Cardiac muscle cell (in vitro differentiated cells and primary cell): Measurements from ENCODE around the gene DERA. TPM values are rescaled to one million over a fixed set of nuclear protein-coding genes. Genes with fewer than 3 reads are reported as not detected.
A peak's percentile ranks its signal among the peaks of the same experiment; 100 is the strongest.
"Not testable (repeated sequence)": the region's sequence is repeated elsewhere in the genome, so short reads cannot be mapped to it uniquely, and the experiment has no call there.

Source experiments
- DNase-seq, 2 donors: peaks; one replicate each; pipeline versions ENCODE4 v3.0.0 to v3.0.0-alpha.2; 2010 to 2017; ENCODE audit warnings: low read depth in 1 of 2, low spot score in 1 of 2
- H3K27ac ChIP-seq: fragments of 200-600 bp; sonication (generic); 2 replicates; pipeline ENCODE4 v1.5.1; 2016
- H3K27me3 ChIP-seq: fragments of 200-600 bp; sonication (generic); 2 replicates; pipeline ENCODE4 v1.6.0; 2016; ENCODE audit warnings: control low read depth
- H3K36me3 ChIP-seq: fragments of 200-600 bp; sonication (generic); 2 replicates; pipeline ENCODE4 v1.5.1; 2016; ENCODE audit warnings: control low read depth
- H3K4me1 ChIP-seq: fragments of 200-600 bp; sonication (generic); 2 replicates; pipeline ENCODE4 v1.8.1; 2017; ENCODE audit warnings: low read depth, mild to moderate bottlenecking, mixed run types
- H3K4me3 ChIP-seq: fragments of 200-600 bp; sonication (generic); 2 replicates; pipeline ENCODE4 v1.5.1; 2016; ENCODE audit warnings: mild to moderate bottlenecking
- H3K9me3 ChIP-seq: fragments of 200-600 bp; sonication (generic); 2 replicates; pipeline ENCODE4 v1.5.1; 2017; ENCODE audit warnings: low read depth, mild to moderate bottlenecking, control low read depth
- polyA plus RNA-seq: library from polyadenylated mRNA; unstranded; fragments of >200 nt; fragmentation: Nextera tagmentation; extraction: Ambion mirVana; gene quantifications from 2 replicates; pipeline ENCODE4 v1.2.1, GENCODE V29; 2016
- total RNA-seq: library from RNA; depleted of rRNA; stranded (reverse); fragments of >200 nt; gene quantifications from 2 replicates; pipeline ENCODE4 v1.2.3, GENCODE V29; 2016
- TF ChIP-seq, protein P1 (sequence below): IDR thresholded peaks from 2 replicates; pipeline ENCODE4 v1.5.1; 2012; ENCODE audit warnings: low read depth, mild to moderate bottlenecking, low read length

Gene DERA
- total and polyA plus RNA-seq, 2 experiments from 2014 or later, result 15.2 to 30.7 TPM

DNA sequence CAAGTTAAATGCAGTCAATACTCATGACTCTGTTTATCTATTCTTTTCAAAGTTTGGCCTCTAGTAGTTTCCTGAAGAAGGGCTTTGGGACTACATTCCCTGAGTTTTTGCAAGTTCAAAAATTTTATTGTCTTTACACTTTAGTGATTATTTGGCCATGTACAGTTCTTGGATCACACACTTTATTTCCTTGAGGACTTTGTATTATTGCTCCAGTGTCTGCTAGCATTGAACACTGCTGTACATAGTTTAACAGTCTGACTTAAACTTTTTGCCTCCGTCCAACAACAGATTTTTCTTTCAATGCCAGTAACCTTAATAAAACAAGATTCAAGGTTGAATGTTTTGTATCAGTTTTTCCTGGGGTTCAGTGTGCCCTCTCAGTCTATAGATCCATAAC, 132.3 kb downstream of the DERA start:
- no peak overlapping the region for H3K4me3 ChIP-seq
- TF ChIP-seq, protein P1, sequence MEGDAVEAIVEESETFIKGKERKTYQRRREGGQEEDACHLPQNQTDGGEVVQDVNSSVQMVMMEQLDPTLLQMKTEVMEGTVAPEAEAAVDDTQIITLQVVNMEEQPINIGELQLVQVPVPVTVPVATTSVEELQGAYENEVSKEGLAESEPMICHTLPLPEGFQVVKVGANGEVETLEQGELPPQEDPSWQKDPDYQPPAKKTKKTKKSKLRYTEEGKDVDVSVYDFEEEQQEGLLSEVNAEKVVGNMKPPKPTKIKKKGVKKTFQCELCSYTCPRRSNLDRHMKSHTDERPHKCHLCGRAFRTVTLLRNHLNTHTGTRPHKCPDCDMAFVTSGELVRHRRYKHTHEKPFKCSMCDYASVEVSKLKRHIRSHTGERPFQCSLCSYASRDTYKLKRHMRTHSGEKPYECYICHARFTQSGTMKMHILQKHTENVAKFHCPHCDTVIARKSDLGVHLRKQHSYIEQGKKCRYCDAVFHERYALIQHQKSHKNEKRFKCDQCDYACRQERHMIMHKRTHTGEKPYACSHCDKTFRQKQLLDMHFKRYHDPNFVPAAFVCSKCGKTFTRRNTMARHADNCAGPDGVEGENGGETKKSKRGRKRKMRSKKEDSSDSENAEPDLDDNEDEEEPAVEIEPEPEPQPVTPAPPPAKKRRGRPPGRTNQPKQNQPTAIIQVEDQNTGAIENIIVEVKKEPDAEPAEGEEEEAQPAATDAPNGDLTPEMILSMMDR, result no peak
- no peaks in the 10 kb centered on the region for H3K4me1 ChIP-seq
- H3K27ac ChIP-seq, result no peak overlapping the region
- no peaks in the 10 kb centered on the region for H3K9me3 ChIP-seq
- DNase-seq, result no peak
- no peaks in the 10 kb centered on the region for H3K27me3 ChIP-seq
- H3K36me3 ChIP-seq, result no peaks in the 10 kb centered on the region

DNA sequence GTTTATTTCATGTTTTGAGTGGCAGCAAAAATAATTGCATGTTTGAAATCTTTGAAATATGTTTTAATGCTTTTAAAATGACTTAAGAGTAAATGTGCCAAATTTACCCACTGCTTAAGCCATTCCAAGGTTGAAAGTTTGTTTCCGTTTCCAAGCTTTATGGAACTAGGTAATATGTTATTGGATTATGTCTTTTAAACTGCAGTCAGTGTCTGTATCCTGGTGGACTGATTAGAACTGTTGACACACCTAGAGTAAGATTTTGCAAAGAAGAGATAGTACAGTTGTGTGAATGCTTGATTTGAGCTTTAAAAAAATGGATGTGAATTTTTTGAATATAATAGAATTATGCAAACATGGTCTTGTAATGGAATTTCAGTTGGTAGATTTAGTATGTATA, 135.1 kb downstream of the DERA start:
- Histone ChIP-seq H3K27me3 (no peaks in the 10 kb centered on the region), H3K36me3 (no peaks in the 10 kb centered on the region), H3K9me3 (no peaks in the 10 kb centered on the region), H3K4me3 (no peak overlapping the region), H3K4me1 (no peaks in the 10 kb centered on the region), H3K27ac (no peak overlapping the region)
- TF ChIP-seq, protein P1, result no peak
- no peak for DNase-seq

DNA sequence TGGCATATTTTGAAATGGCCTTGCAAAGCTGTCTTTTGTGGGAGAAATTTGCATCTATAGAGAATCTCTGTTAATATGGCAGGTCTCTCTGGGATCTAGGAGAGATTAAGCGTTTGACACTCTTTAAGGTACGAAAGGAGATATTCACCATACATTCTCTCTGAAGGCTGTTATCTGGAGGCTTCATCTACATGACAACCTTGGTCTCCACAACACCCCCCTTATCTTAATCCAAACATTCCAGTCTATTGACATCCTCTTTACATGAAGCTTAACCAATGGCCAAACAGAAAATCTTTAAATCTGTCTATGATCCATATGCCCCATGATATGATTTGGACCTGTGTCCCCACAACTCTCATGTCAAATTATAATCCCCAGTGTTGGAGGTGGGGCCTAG, 137.4 kb downstream of the DERA start:
- Histone ChIP-seq H3K36me3 (no peaks in the 10 kb centered on the region), H3K27ac (no peak overlapping the region), H3K27me3 (no peaks in the 10 kb centered on the region), H3K9me3 (no peaks in the 10 kb centered on the region), H3K4me3 (no peak overlapping the region), H3K4me1 (no peaks in the 10 kb centered on the region)
- no peak for DNase-seq
- TF ChIP-seq, protein P1, result no peak

DNA sequence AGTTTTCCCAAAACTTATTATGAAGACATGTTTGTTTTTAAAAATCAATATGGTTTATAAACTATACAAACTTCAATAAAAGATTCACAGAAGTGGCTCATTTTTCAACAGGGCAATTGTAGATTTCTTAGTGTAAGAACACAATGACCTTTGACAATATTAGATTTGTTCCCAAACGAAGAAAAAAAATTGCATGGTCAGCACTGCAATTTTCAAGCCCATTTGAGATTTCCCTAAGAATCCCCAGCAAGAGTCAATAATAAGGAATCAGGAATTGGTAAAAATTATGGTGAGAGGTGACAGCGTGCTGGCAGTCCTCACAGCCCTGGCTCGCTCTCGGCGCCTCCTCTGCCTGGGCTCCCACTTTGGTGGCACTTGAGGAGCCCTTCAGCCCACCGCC, 145.8 kb downstream of the DERA start:
- TF ChIP-seq, protein P1, result no peak
- H3K27me3 ChIP-seq, result no peaks in the 10 kb centered on the region
- no peak overlapping the region for H3K4me3 ChIP-seq
- H3K4me1 ChIP-seq, result no peaks in the 10 kb centered on the region
- H3K9me3 ChIP-seq, result no peaks in the 10 kb centered on the region
- DNase-seq, result no peak
- no peak overlapping the region for H3K27ac ChIP-seq
- H3K36me3 ChIP-seq, result no peaks in the 10 kb centered on the region

DNA sequence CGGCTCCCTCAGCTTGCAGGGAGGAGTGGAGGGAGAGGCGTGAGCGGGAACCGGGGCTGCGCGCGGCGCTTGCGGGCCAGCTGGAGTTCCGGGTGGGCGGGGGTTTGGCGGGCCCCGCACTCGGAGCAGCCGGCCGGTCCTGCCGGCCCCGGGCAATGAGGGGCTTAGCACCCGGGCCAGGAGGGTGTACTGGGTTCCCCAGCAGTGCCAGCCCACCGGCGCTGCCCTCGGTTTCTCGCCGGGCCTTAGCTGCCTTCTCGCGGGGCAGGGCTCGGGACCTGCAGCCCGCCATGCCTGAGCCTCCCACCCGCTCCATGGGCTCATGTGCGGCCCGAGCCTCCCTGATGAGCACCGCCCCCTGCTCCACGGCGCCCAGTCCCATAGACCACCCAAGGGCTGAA, 146.2 kb downstream of the DERA start:
- H3K4me3 ChIP-seq, H3K36me3 ChIP-seq, H3K9me3 ChIP-seq, H3K27me3 ChIP-seq, DNase-seq, H3K27ac ChIP-seq, H3K4me1 ChIP-seq: not testable (repeated sequence)

DNA sequence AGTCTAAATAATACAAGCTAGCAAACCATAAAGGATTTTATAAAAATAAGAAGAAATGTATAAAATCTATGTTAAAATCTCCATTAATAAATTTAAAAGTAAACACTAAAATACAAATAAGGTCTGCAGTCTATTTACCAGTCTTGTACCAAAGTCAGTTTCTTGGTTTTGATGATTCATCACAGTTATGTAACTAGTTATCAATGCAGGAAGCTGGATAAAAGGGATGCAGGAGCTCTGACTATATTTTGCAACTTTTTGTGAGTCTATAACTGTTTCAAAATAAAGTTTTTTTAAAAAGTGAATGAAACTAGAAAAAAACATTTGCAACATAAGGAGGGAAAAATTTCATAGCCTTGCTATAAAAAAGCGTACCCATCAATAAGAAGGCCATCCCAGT, 151.5 kb downstream of the DERA start:
- Histone ChIP-seq H3K9me3 (no peaks in the 10 kb centered on the region), H3K4me3 (no peak overlapping the region), H3K27ac (no peak overlapping the region), H3K4me1 (peaks cover 4% of the 10 kb centered on the region), H3K36me3 (no peaks in the 10 kb centered on the region), H3K27me3 (no peaks in the 10 kb centered on the region)
- TF ChIP-seq, protein P1, result no peak
- peak in 1 of 2 donors; percentile 66 for DNase-seq
